HCT116 (cell line): ENCODE data around the gene MOV10.

ENCODE experiments used
- CTCF ChIP-seq, 3 experiments: fragments of 200-600 bp in 1 of 3; sonication (generic) in 1 of 3; IDR thresholded peaks in 2 of 3; conservative IDR thresholded peaks in 1 of 3; 2 replicates each; pipeline ENCODE4 v1.5.1; 2012 to 2017; ENCODE audit warnings: low read depth in 2 of 3, low read length in 2 of 3, antibody characterized with exemption in 1 of 3, borderline replicate concordance in 1 of 3, control low read depth in 1 of 3, mild to moderate bottlenecking in 1 of 3, mixed read lengths in 1 of 3, mixed run types in 1 of 3, moderate library complexity in 1 of 3; ENCODE audit not compliant: insufficient read depth in 1 of 3
- EZH2 ChIP-seq: fragments of 200-600 bp; sonication (generic); IDR thresholded peaks from 2 replicates; pipeline ENCODE4 v1.6.1; 2017; ENCODE audit warnings: antibody characterized with exemption, mixed run types
- SIN3A ChIP-seq: IDR thresholded peaks from 2 replicates; pipeline ENCODE4 v1.6.1; 2012; ENCODE audit warnings: low read depth
- TCF7L2 ChIP-seq: IDR thresholded peaks from 2 replicates; pipeline ENCODE4 v1.7.0; 2011; ENCODE audit warnings: borderline replicate concordance, inconsistent platforms; ENCODE audit not compliant: insufficient read depth, insufficient read length; ENCODE audit errors: extremely low read depth
- YY1 ChIP-seq: IDR thresholded peaks from 2 replicates; pipeline ENCODE4 v1.6.1; 2011; ENCODE audit warnings: low read length, low read depth, moderate library complexity, mild to moderate bottlenecking; ENCODE audit not compliant: insufficient replicate concordance; ENCODE audit errors: extremely low read depth

DNA sequence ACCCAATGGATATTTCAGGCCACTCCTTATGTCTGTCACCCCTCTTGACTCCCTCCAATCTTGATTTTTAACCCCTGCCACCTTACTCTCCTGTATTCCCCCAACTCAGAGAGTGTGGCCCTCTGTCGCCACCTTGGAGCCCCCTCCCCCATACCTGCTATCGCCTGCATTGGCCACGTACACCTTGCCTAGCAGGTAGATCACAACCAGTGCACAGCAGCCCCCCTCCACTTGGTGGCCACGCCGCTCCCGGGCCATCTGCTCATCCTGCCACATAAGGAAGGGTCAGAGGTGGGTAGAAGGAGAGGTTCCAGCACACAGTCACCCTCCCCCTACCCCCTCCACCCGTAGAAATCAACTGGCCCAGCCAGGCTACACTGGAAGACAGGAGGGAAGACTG lies 37.7 kb downstream of the MOV10 start:
- no peak for TF ChIP-seq YY1
- TF ChIP-seq TCF7L2, result no peak
- no peak for TF ChIP-seq EZH2
- no peak for TF ChIP-seq SIN3A
- TF ChIP-seq CTCF (IDR thresholded peaks at IDR 0.05 in 2 of 3, conservative IDR thresholded peaks at IDR 0.05 in 1 of 3; ENCODE audit: borderline replicate concordance in 1 of 3, insufficient read depth in 1 of 3, low read depth in 2 of 3, low read length in 2 of 3), result no peak
